ENCODE data around the gene CLN6.

DNA sequence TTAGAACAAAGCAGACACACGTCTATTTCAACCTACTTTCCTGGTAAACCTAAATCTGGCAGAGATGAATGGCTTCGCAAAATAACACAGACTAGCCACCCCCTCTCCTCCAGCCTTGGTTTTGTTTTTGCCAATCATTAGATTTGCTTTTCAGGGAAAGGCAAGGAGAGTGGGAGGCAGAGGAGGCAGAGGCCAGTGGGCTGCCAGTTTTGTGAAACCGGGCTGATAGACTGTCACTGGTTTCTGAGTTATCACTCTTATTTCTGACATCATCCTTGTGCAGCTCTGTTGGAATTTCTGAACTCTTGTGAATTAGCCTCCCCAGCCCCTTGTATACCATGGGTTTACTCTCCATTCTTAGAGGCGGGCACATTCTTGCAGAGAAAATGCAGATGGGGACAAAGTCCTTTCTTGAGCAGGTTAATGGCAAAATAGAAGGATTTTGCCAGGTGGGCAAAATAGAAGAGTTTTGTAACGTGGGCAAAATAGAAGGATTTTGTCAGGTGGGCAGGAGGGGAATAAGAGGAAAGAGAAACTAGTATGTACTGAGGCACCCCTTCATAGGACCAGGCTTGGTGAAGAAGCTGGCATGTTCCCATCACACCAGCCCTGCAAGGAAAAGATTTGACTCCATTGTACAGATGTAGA lies 44.8 kb upstream of the CLN6 start:
- TF ChIP-seq, protein P1, sequence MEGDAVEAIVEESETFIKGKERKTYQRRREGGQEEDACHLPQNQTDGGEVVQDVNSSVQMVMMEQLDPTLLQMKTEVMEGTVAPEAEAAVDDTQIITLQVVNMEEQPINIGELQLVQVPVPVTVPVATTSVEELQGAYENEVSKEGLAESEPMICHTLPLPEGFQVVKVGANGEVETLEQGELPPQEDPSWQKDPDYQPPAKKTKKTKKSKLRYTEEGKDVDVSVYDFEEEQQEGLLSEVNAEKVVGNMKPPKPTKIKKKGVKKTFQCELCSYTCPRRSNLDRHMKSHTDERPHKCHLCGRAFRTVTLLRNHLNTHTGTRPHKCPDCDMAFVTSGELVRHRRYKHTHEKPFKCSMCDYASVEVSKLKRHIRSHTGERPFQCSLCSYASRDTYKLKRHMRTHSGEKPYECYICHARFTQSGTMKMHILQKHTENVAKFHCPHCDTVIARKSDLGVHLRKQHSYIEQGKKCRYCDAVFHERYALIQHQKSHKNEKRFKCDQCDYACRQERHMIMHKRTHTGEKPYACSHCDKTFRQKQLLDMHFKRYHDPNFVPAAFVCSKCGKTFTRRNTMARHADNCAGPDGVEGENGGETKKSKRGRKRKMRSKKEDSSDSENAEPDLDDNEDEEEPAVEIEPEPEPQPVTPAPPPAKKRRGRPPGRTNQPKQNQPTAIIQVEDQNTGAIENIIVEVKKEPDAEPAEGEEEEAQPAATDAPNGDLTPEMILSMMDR (IDR thresholded peaks at IDR 0.05) = no peak
- TF ChIP-seq POLR2A (IDR thresholded peaks at IDR 0.05; ENCODE audit: low read depth) = no peak

All from esophagus muscularis mucosa (tissue), 3 donors.